ENCODE results near the gene CDC42BPB.
A peak's percentile ranks its signal among the peaks of the same experiment; 100 is the strongest.

The CDC42BPB gene

DNA sequence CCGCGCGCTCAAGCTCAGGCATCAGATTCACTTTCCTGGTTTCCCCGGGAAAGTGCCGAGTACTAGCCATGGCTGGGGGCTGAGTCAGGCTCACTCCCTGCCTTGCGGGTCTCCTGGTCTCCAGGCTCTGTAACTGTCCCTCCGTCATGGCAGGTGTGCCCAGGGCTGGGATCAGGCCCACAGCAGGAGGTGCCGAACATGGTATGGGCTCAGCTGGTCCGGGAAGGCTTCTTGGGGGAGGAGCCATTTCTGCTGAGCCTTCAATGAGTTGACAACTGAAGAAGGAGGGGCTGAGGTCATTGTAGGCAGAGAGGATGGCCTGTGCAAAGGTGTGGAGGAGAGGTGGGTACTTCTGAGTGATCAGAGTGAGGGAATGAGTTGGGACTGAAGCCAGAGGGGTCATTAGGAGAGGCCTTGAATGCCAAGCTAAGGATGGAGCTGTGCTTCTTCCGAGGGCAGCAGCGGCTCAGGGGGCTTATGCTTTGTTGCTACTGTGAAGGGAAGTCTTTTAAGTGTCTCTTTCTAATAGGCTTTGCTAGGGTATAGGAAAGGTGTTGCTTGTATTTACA is 37.9 kb upstream of the CDC42BPB start:
- DNase-seq = no peak

DNA sequence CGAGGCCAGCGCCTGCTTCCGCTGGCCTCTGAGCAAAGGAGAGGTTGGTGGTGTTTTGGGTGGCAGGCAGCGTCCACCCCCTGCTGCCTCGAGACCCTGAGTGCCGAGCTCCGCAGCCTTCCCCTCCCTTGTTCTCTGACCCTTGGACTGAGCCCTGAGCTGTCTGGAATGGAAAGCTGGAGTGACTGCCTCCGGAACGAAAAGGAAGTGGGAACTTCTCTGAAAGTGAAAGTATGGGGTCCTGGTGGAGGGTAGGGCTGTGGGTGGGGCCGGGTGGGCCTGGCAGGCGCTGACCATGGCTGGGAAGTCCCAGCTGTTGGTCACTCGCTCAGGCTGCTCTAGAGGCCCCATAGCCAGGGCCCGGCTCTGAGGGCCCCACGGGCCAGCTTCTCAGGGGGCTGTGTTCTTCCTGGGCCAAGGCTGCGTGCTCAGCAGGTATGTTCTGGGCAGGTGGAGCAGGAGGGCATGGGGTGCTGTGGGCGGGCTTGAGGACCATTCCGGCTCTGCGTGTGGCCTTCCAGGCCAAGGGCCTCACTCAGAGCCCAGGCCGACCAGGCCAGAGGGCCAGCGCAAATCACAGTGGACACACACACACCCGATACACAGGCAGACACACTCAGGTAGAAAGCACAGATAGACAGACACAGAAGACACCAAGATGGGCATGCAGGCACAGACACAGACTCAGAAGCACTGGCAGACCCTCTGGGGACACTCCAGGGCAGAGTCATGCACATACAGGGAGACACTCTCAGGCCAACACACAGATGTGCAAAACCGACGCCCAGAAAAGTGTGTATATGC is 37.3 kb upstream of the CDC42BPB start, which contains the start of gene EXOC3L4:
Gene EXOC3L4 (plus strand): TSS at position 320 of the 804 bp plus-strand sequence. CDS start 5,495 bp downstream, outside the sequence.
- no peak for DNase-seq

DNA sequence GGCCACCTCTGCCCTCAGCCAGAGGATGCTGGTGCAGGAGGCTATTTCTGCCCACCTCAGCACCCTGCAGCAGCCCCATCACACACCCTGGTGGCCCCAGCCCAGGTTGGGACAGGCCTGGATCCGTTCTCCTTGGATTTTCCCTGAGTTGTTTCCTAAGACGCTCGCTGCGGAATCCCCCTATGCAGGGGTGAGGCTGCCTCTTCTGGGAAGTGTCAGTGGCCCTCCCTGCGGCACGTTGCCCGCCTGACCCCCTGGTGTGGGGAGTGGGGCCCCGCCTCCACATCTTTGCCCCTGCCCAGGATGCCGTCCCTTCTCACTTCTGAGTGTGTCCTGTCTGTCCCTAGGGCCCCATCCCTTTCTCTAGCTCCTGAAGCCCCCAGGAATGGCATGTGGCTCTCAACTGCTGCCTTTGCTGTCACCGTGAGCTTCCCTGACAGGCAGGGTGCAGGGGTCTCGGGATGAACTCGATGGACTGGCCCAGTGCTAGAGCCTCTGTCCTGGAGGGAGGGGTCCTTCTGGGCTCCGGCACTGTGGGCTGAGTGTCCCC is 36.6 kb upstream of the CDC42BPB start:
- no peak for DNase-seq

DNA sequence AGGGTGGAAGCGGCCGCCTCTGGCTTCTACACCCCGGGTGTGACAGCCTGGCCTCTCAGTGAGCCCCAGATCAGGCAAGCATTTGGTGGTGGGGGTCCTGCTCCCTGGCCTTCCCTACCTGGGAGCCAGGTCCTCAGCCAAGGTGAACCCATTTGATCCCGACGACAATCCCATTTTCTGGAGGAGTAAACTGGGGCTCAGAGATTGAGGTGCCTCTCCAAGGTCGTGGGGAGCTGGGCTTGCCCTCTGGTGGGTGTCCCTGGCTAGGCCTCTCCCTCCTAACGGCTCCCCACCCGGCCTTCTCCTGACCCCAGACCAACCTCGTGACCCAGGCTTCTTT is 34.5 kb upstream of the CDC42BPB start:
- no peak for DNase-seq

DNA sequence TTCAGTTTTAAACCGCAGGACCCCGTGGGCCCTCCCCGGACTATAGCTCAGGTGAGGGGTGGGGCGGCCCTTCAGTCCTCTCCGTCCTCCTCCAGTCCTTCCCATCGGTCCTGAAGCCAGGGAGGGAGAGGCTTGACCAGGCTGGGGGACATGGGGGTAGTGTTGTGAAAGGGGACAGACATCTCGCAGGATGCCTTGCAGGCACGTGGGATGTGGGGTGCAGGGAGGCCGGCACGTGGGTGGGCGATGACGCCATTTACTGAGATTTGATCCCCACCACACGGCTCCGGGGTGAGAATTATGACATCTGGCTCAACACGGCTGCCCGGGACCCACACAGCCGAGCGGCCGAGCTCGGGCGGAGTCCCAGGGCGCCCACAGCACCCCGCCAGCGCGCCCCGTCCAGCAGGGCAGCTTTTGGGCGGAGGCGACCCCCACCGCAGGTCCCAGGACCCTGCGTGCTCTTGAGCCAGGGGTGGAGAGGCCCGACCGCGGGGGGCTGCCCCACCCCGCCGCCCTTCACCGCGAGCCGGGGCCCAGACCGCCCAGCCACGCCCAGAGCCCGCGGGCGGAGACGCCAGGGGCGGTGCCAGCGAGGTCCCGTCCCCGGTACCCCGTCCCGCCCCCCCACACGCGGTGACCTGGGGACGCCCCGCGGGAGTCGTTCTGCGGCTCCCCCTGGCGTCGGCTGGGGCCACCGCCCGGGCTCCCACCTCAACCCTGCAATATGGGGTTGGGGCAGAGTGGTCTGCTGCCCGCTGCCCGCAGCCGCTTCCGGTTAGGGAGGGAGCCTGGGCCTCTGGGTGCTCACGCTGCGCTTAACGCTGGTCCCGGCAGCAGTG is 33.9 kb upstream of the CDC42BPB start:
- no peak for DNase-seq

DNA sequence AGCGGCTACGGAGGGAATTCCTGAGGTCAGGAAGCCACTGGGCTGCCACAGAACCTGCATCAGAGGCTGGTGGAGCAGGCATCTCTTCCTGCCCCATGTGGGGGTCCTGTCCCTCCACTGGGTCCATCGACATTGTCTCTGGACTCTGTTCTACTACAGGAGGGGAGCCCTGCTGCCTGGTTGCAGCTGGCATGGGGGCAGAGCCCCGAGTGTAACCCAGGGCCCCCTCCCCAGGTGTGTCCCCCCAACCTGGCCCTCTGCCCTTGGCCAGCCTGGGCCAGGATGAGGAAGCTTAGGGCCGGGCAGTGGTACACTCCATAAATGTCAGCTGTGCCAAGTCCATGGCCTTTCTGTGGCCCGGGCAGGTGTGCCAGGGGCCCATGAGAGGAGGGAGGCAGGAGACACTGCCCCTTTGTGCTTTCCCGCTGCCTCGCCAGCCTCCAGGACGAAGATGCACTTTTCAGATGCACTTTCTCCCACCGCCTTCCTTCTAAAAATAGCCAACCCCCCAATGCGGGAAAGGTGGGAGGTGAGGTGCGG is 33.2 kb upstream of the CDC42BPB start:
- DNase-seq = no peak

DNA sequence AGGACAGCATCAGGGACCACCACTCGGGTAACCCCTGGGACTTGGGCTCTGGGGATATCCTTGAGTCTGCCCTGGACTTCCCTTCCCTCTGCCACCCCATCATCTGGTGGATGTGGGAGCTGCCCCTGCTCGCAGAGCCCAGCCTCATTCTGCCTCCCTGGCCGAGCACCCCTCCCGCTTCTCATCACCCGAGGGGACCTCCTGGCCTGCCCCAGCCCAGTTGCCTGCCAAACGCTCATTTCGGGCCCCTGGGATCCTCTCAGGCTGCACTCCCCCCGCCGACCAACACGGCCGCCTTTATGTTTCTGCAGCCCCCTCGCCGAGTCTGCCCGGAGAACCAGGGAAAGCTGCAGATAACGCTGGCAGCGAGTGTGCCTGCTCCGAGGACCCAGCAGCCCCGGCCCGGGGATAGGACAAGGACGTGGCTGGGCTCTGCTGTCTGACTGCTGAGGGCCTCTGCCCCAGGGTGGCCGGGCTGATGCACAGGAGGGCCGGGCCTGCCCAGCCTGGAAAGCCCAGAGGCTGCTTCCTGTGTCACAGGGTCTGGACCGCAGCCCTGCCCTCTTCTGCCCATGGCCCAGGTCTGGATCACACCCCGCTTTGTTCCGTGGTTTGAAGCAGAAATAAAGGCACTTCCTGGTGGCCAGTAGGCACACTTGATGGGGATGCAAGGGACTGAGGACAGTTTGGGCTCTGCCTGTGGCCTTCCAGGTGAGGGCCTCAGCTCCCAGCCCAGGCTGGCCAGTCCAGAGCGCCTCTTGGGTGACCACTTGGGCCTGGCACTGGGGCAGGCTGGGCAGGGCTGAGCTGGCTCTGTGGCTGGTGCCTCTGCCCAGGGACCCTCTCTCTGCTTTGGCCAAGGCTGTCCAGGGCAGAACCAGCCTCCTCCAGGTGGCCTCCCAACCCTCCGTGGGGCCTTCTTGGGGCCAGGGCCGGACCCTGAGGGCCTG is 32.3 kb upstream of the CDC42BPB start:
- DNase-seq = no peak

DNA sequence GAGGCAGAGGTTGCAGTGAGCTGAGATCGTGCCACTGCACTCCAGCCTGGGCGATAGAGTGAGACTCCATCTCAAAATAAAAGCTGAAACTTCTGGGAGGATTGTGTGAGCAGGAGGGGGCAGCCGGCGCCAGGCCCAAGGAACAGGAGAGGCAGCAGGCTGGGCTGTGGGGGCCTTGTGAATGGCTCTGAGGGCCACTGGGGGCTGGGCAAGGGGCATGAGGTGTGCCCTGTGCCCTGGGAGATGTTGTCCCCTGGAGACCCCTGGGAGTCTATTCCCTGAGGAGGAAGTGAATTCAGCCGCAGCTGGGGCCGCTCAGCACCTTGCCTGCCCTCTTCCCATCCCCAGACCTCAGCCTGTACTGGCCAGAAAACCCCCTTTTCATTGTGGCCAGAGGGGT is 31.6 kb upstream of the CDC42BPB start:
- no peak for DNase-seq

DNA sequence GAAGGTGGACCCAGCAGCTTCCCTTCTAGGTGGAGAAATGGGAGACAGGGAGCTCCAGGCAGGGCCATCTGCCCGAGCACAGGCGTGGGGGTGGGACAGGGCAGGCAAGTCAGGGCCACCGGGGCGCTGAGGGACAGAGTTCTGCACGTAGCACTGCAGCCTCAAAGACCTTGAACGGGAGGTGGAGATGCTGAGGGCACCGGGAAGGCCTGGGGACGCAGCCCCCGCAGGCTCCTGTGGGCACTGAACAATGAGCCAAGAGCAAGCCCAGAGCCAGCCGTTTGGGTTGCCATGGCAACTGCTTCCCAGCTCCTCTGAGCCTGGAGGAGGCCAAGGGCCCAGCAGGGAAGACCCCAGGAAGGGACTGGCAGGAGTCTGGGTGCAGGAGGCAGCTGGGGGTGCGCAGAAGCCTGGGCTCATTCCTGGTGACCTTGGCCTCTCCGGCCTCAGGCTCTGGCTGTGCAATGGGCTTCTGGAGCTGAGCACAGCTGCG is 30.0 kb upstream of the CDC42BPB start:
- no peak for DNase-seq

DNA sequence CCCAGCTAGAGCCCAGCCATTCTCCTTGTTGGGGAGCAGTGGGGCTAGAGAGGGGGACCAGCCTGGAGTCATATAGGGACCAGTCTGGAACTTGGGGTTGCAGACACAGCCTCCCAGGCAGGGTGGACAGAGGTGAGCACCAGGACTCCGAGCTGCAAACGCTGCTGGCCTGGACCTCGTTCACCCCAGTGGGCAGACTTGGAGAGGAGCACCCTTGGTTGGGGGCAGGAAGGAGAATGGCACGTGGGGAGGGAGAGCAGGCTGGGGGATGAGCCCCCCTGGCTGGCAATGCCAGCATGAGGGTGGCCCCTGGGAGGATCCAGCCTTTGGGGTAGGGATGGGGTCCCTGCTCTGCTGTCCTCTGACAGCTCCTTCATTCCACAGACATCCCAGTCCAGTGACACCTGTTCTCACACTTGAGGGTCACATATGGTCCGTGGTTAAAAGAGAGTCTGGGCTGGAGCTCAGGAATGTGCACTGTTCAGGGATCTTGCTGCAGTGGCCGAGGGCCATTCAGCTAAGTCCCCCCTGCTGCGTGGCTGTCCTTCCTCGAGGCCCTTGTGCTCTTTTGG is 29.5 kb upstream of the CDC42BPB start:
- DNase-seq = no peak

DNA sequence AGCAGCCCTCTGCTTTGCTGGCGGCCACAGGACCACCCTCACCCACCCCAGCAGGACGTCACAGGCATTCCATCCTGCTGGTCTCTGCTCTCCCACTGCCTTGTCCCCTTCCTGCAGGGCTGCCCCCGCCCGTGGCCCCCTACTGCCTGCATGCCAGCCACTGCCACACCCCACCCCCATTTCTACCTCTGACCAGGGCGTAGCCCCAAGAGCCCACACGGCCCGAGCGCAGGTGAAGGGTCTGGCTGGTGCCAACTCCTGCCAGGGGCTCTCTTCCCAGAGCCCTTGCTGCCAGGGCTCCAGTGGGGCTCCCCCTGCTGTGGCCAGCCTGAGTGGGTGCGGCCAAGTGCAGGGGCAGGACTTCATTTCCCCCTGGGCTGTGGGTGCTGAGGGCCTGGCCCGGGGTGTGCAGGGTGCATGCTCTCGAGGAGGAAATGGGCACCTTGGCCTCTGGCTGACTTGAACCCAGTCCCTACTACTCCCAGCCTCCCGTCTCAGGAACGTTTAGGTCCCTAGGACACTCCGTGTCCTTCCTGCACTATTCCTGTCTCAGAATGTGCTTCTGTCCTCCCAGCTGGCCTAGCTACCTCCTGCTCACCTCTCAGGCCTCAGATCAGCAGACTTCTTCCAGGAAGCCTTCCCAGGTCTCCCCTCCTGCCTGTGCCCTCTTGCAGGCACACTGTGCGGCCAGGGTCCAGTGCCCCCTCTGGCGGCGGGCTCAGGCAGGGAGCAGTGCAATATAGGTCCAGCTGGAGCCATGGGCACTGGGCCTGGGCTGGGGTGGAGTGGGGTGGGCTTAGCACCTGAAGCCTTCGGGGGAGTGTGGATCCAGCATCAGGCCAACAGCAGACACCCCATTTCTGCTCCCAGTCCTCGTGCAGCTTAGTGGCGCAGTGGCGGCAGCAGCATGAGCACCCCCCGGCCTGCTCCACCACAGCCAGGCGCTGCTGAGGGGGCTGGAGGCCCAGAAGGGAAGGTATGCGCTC is 28.1 kb upstream of the CDC42BPB start:
- DNase-seq = no peak

DNA sequence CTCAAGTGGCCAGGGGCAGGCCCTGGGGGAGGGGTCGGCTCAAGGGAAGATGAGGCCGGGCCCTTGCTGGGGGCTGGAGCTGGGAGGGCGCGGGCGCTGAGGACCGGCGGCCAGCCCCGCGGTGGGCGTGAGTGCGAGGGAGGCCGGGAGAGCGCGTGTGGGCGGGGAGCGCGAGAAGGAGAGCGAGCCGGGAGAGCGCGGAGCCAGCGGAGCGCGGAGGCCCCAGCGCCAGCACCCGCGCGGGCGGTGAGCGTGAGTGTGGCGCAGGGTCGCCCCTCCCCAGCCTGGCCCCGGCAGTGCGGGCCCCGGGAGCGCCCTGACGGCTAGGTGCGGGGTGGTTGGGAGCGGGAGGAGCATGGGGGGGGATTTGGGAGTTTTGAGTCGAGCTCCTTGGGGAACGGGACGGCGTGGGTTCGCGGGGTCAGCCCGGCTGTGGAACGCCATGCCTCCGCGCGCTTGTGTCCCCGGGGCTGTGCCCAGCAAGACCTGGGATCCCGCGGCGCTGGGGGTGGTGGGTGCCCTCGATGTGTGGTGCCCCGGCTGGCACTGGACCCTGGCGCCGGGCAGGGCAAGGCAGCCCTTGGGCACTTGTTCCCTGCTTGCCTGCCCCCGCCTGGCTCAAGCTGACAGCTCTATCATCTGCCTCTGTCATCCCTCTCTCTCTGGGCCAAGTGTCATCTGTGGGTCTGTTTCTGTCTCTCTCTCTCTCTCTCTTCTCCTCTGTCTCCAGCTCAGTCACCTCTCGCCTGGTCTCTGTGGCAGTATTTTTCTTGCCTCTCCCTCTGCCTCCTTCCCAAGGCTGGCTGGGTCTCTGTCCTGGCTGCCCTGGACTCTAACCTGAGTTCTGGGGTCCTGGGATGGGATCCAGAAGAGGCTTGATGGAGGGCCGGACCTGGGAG is 26.9 kb upstream of the CDC42BPB start, which contains the start of gene LBHD2:
Gene LBHD2 (plus strand): TSS at position 190 of the 899 bp plus-strand sequence. CDS start 1,803 bp downstream, outside the sequence.
- no peak for DNase-seq

DNA sequence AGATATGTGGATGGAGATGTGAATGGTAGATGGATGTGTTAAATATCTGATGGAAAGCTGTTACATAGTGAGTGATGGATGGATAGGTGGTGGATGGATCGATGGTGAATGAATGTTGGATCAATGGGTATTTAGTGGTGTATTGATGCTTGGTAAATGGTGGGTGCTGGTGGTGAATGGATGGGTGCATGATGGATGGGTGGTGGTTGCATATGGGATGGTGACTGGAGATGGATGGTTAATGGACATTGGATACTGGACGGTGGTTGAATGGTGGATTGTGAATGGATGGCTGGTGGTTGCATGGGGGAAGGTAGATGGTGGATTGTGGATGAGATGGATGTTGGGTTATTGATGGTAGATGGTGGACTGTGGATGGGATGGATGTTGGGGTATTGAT is 24.6 kb upstream of the CDC42BPB start:
- no peak for DNase-seq

DNA sequence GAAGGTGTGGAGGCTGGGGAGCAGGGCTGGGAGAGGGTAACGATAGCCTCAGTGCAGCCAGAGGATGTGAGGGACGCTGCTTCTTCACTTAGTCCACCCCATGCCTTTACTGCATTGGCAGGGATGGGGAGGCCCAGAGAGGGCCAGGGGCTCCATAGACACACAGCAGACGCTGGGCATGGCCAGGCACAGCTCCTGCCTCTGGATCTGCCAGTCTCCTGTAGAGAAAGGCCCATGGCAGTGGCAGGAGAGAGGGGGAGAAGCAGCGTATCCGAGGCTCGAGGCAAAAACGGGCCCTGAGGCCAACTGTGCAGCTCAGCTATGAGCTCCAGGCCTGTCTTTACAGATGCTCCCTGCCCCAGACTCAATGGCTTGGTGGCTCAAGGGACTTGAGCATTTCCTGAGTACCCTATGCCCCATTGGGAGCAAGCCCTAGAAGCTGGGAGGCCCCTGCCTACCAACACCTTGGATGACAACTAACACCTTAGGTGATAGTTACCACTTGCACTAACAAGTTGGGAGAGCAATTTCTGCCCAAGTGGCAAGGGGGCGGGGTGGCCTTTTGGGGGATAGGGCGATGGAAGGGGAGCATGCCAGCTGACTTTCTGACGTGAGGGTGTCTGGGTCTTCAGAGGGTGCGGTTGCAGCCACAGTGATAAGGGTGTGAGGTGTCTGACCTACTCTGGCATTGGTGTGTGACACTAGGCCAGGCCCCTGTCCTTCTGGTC is 21.7 kb upstream of the CDC42BPB start:
- no peak for DNase-seq

DNA sequence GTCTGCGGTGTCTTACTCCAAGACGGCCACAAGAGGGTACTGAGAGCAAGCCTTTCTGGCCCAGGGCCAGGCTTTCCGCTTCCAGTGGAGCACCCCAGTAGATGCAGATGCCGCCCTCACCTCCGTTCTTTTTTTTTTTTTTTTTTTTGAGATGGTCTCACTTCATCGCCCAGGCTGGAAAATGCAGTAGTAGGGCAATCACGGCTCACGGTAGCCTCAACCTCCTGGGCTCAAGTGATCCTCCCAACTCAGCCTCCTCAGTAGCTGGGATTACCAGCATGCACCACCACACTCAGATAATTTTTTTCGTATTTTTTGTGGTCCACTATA is 21.0 kb upstream of the CDC42BPB start:
- DNase-seq = peak; percentile 85

DNA sequence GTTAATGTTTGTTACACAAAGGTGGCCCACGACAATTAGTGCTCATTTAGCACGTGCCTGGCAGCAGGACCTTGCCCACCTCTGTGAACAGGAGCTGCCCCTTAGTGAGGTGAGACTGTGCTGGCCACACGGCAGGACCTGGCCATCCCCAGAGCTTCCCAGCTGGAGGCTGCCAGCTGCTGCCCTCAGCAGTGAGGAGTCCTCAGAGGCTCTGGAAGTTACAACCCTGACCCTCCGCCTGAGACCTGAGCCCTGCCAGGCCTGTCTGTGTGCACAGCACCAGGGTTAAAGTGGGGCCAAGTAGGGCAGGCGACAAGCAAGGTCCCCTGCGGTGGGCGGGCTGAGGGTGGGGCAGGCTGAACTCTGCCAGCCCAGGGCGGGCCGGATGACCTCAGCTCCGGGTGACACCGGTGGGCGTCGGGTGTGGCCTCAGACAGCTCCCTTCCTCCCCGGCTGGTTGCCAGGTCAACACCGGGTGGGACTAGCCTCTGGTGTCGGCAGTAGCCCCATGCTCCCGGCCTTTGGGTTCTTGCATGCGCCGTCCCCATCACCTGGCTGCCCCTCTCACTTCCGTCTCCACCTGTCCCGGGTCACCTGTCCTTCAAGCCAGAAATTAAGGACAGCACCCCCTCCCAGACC is 17.5 kb upstream of the CDC42BPB start:
- DNase-seq = no peak

DNA sequence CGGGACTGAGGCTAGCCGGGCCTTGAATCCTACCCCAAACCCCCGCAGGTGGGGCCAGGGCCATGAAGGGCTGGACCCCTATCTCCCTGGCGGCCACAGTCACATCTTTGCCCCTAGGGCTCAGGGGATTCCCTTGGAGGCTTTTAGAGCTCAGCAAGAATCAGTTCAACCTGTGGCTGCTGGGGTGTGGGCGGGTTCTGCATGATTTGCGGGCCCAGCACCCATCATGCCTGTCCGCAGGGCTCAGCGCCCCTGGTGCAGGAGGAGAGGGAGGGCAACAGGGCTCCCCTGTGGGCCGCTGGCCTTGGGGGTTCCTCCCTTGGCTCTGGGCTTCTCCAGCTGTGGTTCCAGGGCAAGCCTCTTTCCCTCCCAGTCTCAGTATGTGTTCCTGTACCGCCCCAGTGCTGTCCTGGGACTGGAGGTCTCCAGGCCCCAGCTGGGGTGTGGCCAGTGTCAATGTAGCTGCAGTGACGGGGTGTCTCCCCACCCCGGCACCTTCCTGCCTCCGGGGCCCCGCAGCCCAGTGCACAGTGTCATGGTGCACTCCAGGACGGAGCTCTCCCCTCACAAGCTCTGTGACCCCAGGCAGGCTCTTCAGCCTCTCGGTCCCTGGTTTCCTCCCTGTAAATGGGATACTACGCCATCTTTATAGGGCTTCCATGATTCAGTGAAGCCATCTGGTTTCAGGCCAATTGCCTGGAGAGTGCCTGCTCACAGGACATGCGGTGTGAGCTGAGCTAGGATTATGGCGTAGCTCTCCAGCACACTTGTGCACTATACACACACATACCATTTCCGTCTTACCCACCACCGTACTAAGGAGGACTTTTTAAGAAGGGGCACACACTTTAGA is 16.8 kb upstream of the CDC42BPB start:
- DNase-seq = no peak
